T1000 (cell line): ENCODE measurements around the gene BLVRA.
A peak's percentile ranks its signal among the peaks of the same experiment; 100 is the strongest.
"Not testable (repeated sequence)": the region's sequence is repeated elsewhere in the genome, so short reads cannot be mapped to it uniquely, and the experiment has no call there.

ENCODE experiments used
- DNase-seq: peaks from one replicate; lab custom pipeline; 2025; ENCODE audit warnings: mixed read lengths; lab: John Stamatoyannopoulos, UW

The BLVRA gene

GRCh38 chr7:43810195-43810941 is 51.9 kb downstream of the BLVRA start:
- not testable (repeated sequence) for DNase-seq

- no peak for DNase-seq
Observed at GRCh38 chr7:43815373-43815772, 56.9 kb downstream of the BLVRA start.

GRCh38 chr7:43816046-43816797 is 57.7 kb downstream of the BLVRA start:
- DNase-seq = not testable (repeated sequence)

GRCh38 chr7:43823425-43823824 is 64.9 kb downstream of the BLVRA start:
- DNase-seq = not testable (repeated sequence)

- no peak for DNase-seq
Observed at GRCh38 chr7:43823941-43824340, 65.5 kb downstream of the BLVRA start.

- not testable (repeated sequence) for DNase-seq
Observed at GRCh38 chr7:43824513-43824912, 66.0 kb downstream of the BLVRA start.

- no peak for DNase-seq
Observed at GRCh38 chr7:43824963-43825362, 66.5 kb downstream of the BLVRA start.

GRCh38 chr7:43825391-43825808 is 66.9 kb downstream of the BLVRA start:
- DNase-seq = no peak

GRCh38 chr7:43830917-43831316 is 72.4 kb downstream of the BLVRA start:
- not testable (repeated sequence) for DNase-seq

GRCh38 chr7:43834463-43835251 is 76.2 kb downstream of the BLVRA start:
- peak; percentile 45 for DNase-seq

- no peak for DNase-seq
Observed at GRCh38 chr7:43838201-43838658, 79.8 kb downstream of the BLVRA start.

GRCh38 chr7:43843296-43843695 is 84.8 kb downstream of the BLVRA start:
- DNase-seq = no peak

GRCh38 chr7:43844257-43844656 is 85.8 kb downstream of the BLVRA start:
- no peak for DNase-seq

GRCh38 chr7:43844662-43845061 is 86.2 kb downstream of the BLVRA start:
- DNase-seq = no peak

- DNase-seq = no peak
Observed at GRCh38 chr7:43847496-43847895, 89.0 kb downstream of the BLVRA start.

GRCh38 chr7:43849047-43849446 is 90.6 kb downstream of the BLVRA start:
- DNase-seq = no peak

GRCh38 chr7:43850348-43851116 is 92.1 kb downstream of the BLVRA start:
- DNase-seq = no peak

- DNase-seq = no peak
Observed at GRCh38 chr7:43851805-43852204, 93.3 kb downstream of the BLVRA start.

- DNase-seq = no peak
Observed at GRCh38 chr7:43855176-43855575, 96.7 kb downstream of the BLVRA start.

- DNase-seq = no peak
Observed at GRCh38 chr7:43856316-43856715, 97.8 kb downstream of the BLVRA start.
